HepG2 (cell line): ENCODE measurements around the gene HOMEZ. TPM values are rescaled to one million over a fixed set of nuclear protein-coding genes. Genes with fewer than 3 reads are reported as not detected.

Experiments used
- CBX2 ChIP-seq, 2 experiments: fragments of 200-600 bp in 1 of 2; sonication (generic); formaldehyde crosslinking in 1 of 2; IDR thresholded peaks; 2 replicates each; pipeline versions ENCODE4 v1.7.0 to v1.8.1; 2018 to 2022; ENCODE audit warnings: low read depth in 2 of 2, low read length in 1 of 2, mild to moderate bottlenecking in 1 of 2, missing genetic modification reagents in 1 of 2
- EED ChIP-seq: sonication (generic); formaldehyde crosslinking; IDR thresholded peaks from 2 replicates; pipeline ENCODE4 v1.5.0; 2020; ENCODE audit warnings: mild to moderate bottlenecking, missing genetic modification reagents
- GABPB1 ChIP-seq: IDR thresholded peaks from 2 replicates; pipeline ENCODE4 v1.6.1; 2016; ENCODE audit warnings: mild to moderate bottlenecking, missing genetic modification reagents, moderate library complexity, missing compliant biosample characterization
- HHEX ChIP-seq: IDR thresholded peaks from 2 replicates; pipeline ENCODE4 v1.6.1; 2016; ENCODE audit warnings: control low read depth
- HOXA3 ChIP-seq: sonication (generic); formaldehyde crosslinking; IDR thresholded peaks from 2 replicates; pipeline ENCODE4 v1.5.0; 2020; ENCODE audit warnings: missing genetic modification reagents
- NR3C1 ChIP-seq: sonication (generic); formaldehyde crosslinking; IDR thresholded peaks from 2 replicates; pipeline ENCODE4 v1.4.0; 2020; ENCODE audit warnings: missing genetic modification reagents
- POLR2A ChIP-seq, 2 experiments: IDR thresholded peaks; 2 replicates each; pipeline ENCODE4 v1.6.1; 2011; ENCODE audit warnings: low read depth in 2 of 2, low read length in 2 of 2, mild to moderate bottlenecking in 1 of 2, moderate library complexity in 1 of 2; ENCODE audit not compliant: insufficient read depth in 1 of 2
- RBM22 ChIP-seq: fragments of 200-400 bp; formaldehyde crosslinking; optimal IDR thresholded peaks from 2 replicates; pipeline ENCODE3; 2017; ENCODE audit warnings: mild to moderate bottlenecking, low read length, moderate library complexity
- SOX13 ChIP-seq, 3 experiments: fragments of 450-650 bp in 1 of 3; sonication (generic) in 1 of 3; formaldehyde crosslinking in 1 of 3; IDR thresholded peaks in 2 of 3; conservative IDR thresholded peaks in 1 of 3; 2 replicates each; pipeline versions ENCODE4 v1.5.0 to v1.6.1; 2016 to 2020; ENCODE audit warnings: antibody characterized with exemption in 1 of 3, mild to moderate bottlenecking in 1 of 3, missing compliant biosample characterization in 1 of 3, missing genetic modification reagents in 1 of 3, moderate library complexity in 1 of 3
- TBL1XR1 ChIP-seq: fragments of 150-350 bp; IDR thresholded peaks from 2 replicates; pipeline ENCODE4 v1.6.1; 2014; ENCODE audit warnings: borderline replicate concordance, low read length; ENCODE audit not compliant: partially characterized antibody
- TEAD3 ChIP-seq: optimal IDR thresholded peaks from 2 replicates; pipeline ENCODE3; 2016; ENCODE audit warnings: borderline replicate concordance
- ZFP41 ChIP-seq: sonication (generic); formaldehyde crosslinking; IDR thresholded peaks from 2 replicates; pipeline ENCODE4 v1.4.0; 2020; ENCODE audit warnings: mild to moderate bottlenecking, missing genetic modification reagents, borderline replicate concordance
- ZFYVE20 ChIP-seq: sonication (generic); formaldehyde crosslinking; IDR thresholded peaks from 2 replicates; pipeline ENCODE4 v1.8.0; 2023; ENCODE audit warnings: low read depth, mild to moderate bottlenecking, moderate library complexity, missing genetic modification reagents, borderline replicate concordance
- ZNF101 ChIP-seq: sonication (generic); formaldehyde crosslinking; IDR thresholded peaks from 2 replicates; pipeline ENCODE4 v1.4.0; 2020; ENCODE audit warnings: mild to moderate bottlenecking, low read depth, missing genetic modification reagents, borderline replicate concordance
- ZNF3 ChIP-seq: IDR thresholded peaks from 2 replicates; pipeline ENCODE4 v1.7.0; 2017; ENCODE audit warnings: inconsistent platforms
- ZNF354B ChIP-seq: sonication (generic); formaldehyde crosslinking; IDR thresholded peaks from 2 replicates; pipeline ENCODE4 v1.8.0; 2022; ENCODE audit warnings: mild to moderate bottlenecking, missing genetic modification reagents
- ZNF598 ChIP-seq: sonication (generic); formaldehyde crosslinking; IDR thresholded peaks from 2 replicates; pipeline ENCODE4 v1.5.1; 2020; ENCODE audit warnings: mild to moderate bottlenecking, missing genetic modification reagents, borderline replicate concordance
- ZNF768 ChIP-seq: sonication (generic); formaldehyde crosslinking; IDR thresholded peaks from 2 replicates; pipeline ENCODE4 v1.4.0; 2020; ENCODE audit warnings: missing genetic modification reagents
- polyA plus RNA-seq, 8 experiments: library from polyadenylated mRNA; depleted of rRNA in 3 of 8; stranded (reverse) in 7 of 8; unstranded in 1 of 8; fragments of >200 nt; fragmentation: Illumina TruSeq in 4 of 8; extraction: Trizol in 4 of 8; gene quantifications; 2 replicates each; pipeline versions ENCODE4 v1.2.1 to v1.2.3, GENCODE V29; 2011 to 2016; ENCODE audit warnings: low read depth in 4 of 8, missing spikeins in 1 of 8, mixed read lengths in 1 of 8; ENCODE audit not compliant: insufficient read depth in 1 of 8
- total RNA-seq, 5 experiments: library from RNA; depleted of rRNA; stranded (reverse); fragments of >200 nt; fragmentation: Illumina TruSeq; extraction: Trizol; gene quantifications; 2 replicates each; pipeline ENCODE4 v1.2.3, GENCODE V29; 2016; ENCODE audit warnings: low read depth in 1 of 5
- TF ChIP-seq, protein P1 (sequence below): sonication (generic); formaldehyde crosslinking; IDR thresholded peaks from 2 replicates; pipeline ENCODE4 v1.8.0; 2022; ENCODE audit warnings: mild to moderate bottlenecking, missing genetic modification reagents, borderline replicate concordance
- TF ChIP-seq, protein P2 (sequence below): sonication (generic); formaldehyde crosslinking; IDR thresholded peaks from 2 replicates; pipeline ENCODE4 v1.8.1; 2023; ENCODE audit warnings: missing genetic modification reagents, inconsistent platforms, borderline replicate concordance
- TF ChIP-seq, protein P3 (sequence below): IDR thresholded peaks from 2 replicates; pipeline ENCODE4 v1.6.1; 2016; ENCODE audit warnings: low read depth
- TF ChIP-seq, protein P4 (sequence below): sonication (generic); formaldehyde crosslinking; IDR thresholded peaks from 2 replicates; pipeline ENCODE4 v1.5.0; 2020; ENCODE audit warnings: missing genetic modification reagents

HOMEZ gene
- total and polyA plus RNA-seq, 2 of the 13 experiments (the other 11 are each of a cell fraction or from before 2014, with no cell fraction given), result 14.5 to 31.8 TPM

GRCh38 chr14:23286020-23286901 is at the start of gene HOMEZ (continued):
- TF ChIP-seq, protein P1, sequence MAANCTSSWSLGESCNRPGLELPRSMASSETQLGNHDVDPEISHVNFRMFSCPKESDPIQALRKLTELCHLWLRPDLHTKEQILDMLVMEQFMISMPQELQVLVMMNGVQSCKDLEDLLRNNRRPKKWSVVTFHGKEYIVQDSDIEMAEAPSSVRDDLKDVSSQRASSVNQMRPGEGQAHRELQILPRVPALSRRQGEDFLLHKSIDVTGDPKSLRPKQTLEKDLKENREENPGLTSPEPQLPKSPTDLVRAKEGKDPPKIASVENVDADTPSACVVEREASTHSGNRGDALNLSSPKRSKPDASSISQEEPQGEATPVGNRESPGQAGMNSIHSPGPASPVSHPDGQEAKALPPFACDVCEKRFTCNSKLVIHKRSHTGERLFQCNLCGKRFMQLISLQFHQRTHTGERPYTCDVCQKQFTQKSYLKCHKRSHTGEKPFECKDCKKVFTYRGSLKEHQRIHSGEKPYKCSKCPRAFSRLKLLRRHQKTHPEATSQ (CRISPR knock-in tag), result no peak
- TF ChIP-seq GABPB1 (CRISPR knock-in tag) (peak; percentile 92), ZNF768 (CRISPR knock-in tag) (peak; percentile 81; the same call in 1 of the 2 replicates), HOXA3 (CRISPR knock-in tag) (peak; percentile 83), ZNF354B (CRISPR knock-in tag) (no peak), TEAD3 (CRISPR knock-in tag) (peak; percentile 61), SOX13 (IDR thresholded peaks at IDR 0.05) (peak; percentile 38; the same call in 1 of the 2 replicates), SOX13 (CRISPR knock-in tag; conservative IDR thresholded peaks at IDR 0.05 in 1 of 2, IDR thresholded peaks at IDR 0.05 in 1 of 2) (peak in 1 of 2 experiments; percentile 46; a peak in 1 of 4 replicates), HHEX (0 out of 2 replicates have a peak, but pooled peaks have one; percentile 23), ZNF101 (CRISPR knock-in tag) (no peak), ZNF598 (CRISPR knock-in tag) (peak; percentile 100), ZFP41 (CRISPR knock-in tag) (no peak; the same call in 1 of the 2 replicates), POLR2A (IDR thresholded peaks at IDR 0.05; ENCODE audit: insufficient read depth in 1 of 2, low read depth in 2 of 2, low read length in 2 of 2) (peak in 1 of 2 experiments; percentile 93; a peak in 2 of 4 replicates), EED (CRISPR knock-in tag) (peak; percentile 74), ZNF3 (peak; percentile 48), CBX2 (IDR thresholded peaks at IDR 0.05; ENCODE audit: low read depth, low read length) (no peak), CBX2 (CRISPR knock-in tag; IDR thresholded peaks at IDR 0.05; ENCODE audit: low read depth) (no peak), NR3C1 (CRISPR knock-in tag) (no peak), ZFYVE20 (CRISPR knock-in tag) (0 out of 2 replicates have a peak, but pooled peaks have one; percentile 44), RBM22 (no peak), TBL1XR1 (no peak)
- TF ChIP-seq, protein P2, sequence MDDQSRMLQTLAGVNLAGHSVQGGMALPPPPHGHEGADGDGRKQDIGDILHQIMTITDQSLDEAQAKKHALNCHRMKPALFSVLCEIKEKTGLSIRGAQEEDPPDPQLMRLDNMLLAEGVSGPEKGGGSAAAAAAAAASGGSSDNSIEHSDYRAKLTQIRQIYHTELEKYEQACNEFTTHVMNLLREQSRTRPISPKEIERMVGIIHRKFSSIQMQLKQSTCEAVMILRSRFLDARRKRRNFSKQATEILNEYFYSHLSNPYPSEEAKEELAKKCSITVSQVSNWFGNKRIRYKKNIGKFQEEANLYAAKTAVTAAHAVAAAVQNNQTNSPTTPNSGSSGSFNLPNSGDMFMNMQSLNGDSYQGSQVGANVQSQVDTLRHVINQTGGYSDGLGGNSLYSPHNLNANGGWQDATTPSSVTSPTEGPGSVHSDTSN (CRISPR knock-in tag), result no peak; the same call in 1 of the 2 replicates
- TF ChIP-seq, protein P3, sequence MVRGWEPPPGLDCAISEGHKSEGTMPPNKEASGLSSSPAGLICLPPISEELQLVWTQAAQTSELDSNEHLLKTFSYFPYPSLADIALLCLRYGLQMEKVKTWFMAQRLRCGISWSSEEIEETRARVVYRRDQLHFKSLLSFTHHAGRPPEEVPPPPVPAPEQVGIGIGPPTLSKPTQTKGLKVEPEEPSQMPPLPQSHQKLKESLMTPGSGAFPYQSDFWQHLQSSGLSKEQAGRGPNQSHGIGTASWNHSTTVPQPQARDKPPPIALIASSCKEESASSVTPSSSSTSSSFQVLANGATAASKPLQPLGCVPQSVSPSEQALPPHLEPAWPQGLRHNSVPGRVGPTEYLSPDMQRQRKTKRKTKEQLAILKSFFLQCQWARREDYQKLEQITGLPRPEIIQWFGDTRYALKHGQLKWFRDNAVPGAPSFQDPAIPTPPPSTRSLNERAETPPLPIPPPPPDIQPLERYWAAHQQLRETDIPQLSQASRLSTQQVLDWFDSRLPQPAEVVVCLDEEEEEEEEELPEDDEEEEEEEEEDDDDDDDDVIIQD (CRISPR knock-in tag), result peak; percentile 79
- TF ChIP-seq, protein P4, sequence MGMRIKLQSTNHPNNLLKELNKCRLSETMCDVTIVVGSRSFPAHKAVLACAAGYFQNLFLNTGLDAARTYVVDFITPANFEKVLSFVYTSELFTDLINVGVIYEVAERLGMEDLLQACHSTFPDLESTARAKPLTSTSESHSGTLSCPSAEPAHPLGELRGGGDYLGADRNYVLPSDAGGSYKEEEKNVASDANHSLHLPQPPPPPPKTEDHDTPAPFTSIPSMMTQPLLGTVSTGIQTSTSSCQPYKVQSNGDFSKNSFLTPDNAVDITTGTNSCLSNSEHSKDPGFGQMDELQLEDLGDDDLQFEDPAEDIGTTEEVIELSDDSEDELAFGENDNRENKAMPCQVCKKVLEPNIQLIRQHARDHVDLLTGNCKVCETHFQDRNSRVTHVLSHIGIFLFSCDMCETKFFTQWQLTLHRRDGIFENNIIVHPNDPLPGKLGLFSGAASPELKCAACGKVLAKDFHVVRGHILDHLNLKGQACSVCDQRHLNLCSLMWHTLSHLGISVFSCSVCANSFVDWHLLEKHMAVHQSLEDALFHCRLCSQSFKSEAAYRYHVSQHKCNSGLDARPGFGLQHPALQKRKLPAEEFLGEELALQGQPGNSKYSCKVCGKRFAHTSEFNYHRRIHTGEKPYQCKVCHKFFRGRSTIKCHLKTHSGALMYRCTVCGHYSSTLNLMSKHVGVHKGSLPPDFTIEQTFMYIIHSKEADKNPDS (CRISPR knock-in tag), result no peak; the same call in 1 of the 2 replicates
